ENCODE results near the gene TBC1D10A.

GRCh38 chr22:30373331-30374325 is 46.9 kb upstream of the TBC1D10A start:
- TF ChIP-seq CTCF (IDR thresholded peaks at IDR 0.05), result no peak
- TF ChIP-seq POLR2A (IDR thresholded peaks at IDR 0.05), result no peak
